ENCODE measurements around the gene NHLRC4. TPM values are rescaled to one million over a fixed set of nuclear protein-coding genes. Genes with fewer than 3 reads are reported as not detected.

NHLRC4 gene
- total RNA-seq, 1 donor from 2014 or later, result 1.0 TPM

DNA sequence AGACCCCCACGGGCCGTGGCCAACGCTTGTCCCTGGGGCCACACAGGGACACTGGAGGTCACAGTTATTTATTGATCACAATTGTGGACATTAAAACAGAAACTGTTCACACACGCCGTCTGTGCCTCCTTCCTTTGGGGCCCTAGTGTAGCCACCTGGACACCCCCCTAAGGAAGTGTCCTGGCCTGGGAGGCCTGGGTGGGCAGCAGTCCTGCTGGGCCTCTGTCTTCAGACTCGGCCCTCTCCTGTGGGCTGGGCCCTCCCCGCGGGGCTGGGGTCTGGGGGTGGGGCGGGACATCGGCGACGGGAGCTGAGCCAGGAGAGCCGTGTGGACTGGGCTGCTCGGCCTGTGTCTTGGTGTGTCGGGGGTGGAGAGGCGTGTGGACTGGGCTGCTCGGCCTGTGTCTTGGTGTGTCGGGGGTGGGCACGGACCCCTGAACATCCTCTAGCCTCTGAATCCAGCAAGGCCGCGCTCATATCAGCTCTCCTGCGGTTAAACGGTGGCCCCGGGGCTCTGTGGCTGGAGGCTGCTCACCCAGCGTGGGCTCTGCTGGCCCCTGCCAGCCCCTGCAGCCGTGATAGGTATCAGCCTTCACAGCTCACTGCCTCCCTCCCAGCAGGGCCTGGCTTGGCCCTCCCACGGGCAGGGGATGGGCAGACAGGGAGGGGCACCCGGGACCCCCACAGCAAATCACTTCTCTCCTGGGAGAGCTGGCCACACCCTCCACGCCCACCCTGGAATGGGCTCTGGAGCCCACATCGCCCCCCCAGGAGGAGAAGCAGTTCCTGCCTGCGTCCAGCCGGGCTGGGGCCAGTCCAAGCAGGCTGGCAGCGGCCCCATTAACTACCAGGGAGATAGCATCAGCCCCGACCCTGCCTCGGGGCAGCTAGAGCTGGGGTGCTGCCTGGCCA, 1.1 kb upstream of the NHLRC4 start:
- ChIA-PET POLR2A (interaction anchor here (0.6 kb wide), 1 partner anchor 195 kb away, joined by 6 read pairs; no protein-coding TSS in a partner anchor), CTCF (no interaction called here)
- no peak for TF ChIP-seq CTCF (IDR thresholded peaks at IDR 0.05)
- Mint-ChIP-seq H3K36me3 (ENCODE audit: low read depth) (no peaks in the 10 kb centered on the region), H3K4me3 (no peak overlapping the region), H3K4me1 (peaks cover 23% of the 10 kb centered on the region), H3K27me3 (peaks cover 7% of the 10 kb centered on the region), H3K9me3 (no peaks in the 10 kb centered on the region), H3K27ac (no peak overlapping the region)
- DNase-seq (no peak), ATAC-seq (ENCODE audit: low read depth) (no peak)
- intact Hi-C loops (cut with micrococcal nuclease), result loop anchor here (5.0 kb wide), 1 partner anchor 38 kb away; the partner anchor contains the start of gene CAPN15

GRCh38 chr16:567373-568256, 810 bp downstream of the NHLRC4 start:
- Mint-ChIP-seq H3K4me3 (peak overlapping the region; percentile 60), H3K27ac (no peak overlapping the region), H3K36me3 (ENCODE audit: low read depth) (peaks cover 2% of the 10 kb centered on the region), H3K9me3 (no peaks in the 10 kb centered on the region), H3K4me1 (peaks cover 34% of the 10 kb centered on the region), H3K27me3 (peaks cover 2% of the 10 kb centered on the region)
- POLR2A ChIA-PET, result interaction anchor here (0.5 to 1.4 kb wide), 5 partner anchors 14 to 1702 kb away, joined by 3 to 9 read pairs (median 5); partner anchors contain the start of gene METTL26
- intact Hi-C loops (cut with micrococcal nuclease), result loop anchor here (5.0 kb wide), 1 partner anchor 40 kb away; the partner anchor contains the start of gene CAPN15
- no peak for TF ChIP-seq CTCF (IDR thresholded peaks at IDR 0.05)
- CTCF ChIA-PET, result no interaction called here
- DNase-seq (no peak), ATAC-seq (ENCODE audit: low read depth) (no peak)

GRCh38 chr16:568401-569258, 1.8 kb downstream of the NHLRC4 start:
- CTCF ChIA-PET, result no interaction called here
- H3K27ac Mint-ChIP-seq, result peak overlapping the region; percentile 84
- POLR2A ChIA-PET, result interaction anchor here (0.7 to 1.8 kb wide), 3 partner anchors 20 to 70 kb away, joined by 3 to 6 read pairs (median 4); partner anchors contain the start of gene CAPN15

More at GRCh38 chr16:568401-569258, 1.8 kb downstream of the NHLRC4 start:
- H3K4me3 Mint-ChIP-seq, result peak overlapping the region; percentile 89
- no peaks in the 10 kb centered on the region for H3K27me3 Mint-ChIP-seq
- H3K9me3 Mint-ChIP-seq, result no peaks in the 10 kb centered on the region
- intact Hi-C loops (cut with micrococcal nuclease), result loop anchor here (1.0 to 5.0 kb wide), 2 partner anchors 41 to 68 kb away; partner anchors contain the start of genes CAPN15 and METTL26
- peaks cover 2% of the 10 kb centered on the region for H3K36me3 Mint-ChIP-seq (ENCODE audit: low read depth)
- ATAC-seq (ENCODE audit: low read depth) (no peak), DNase-seq (no peak)
- H3K4me1 Mint-ChIP-seq, result peaks cover 34% of the 10 kb centered on the region
- no peak for TF ChIP-seq CTCF (IDR thresholded peaks at IDR 0.05)

All from activated B cell treated with CpG ODN at 0.5 μM for 24 hours (primary cell).